GM23338 (cell line): ENCODE measurements around the gene CX3CL1. TPM values are rescaled to one million over a fixed set of nuclear protein-coding genes. Genes with fewer than 3 reads are reported as not detected.

Experiments
- ATAC-seq: fragments of 200-7000 bp; cut with Tn5 transposase; 3 replicates; pipeline ENCODE4 v1.9.1; 2020
- DNase-seq: peaks from one replicate; pipeline ENCODE4 v3.0.0-alpha.2; 2015; ENCODE audit warnings: low spot score
- H2AFZ ChIP-seq: fragments of 200-600 bp; sonication (generic); 2 replicates; pipeline ENCODE4 v1.8.0; 2016; ENCODE audit warnings: antibody characterized with exemption, mild to moderate bottlenecking, moderate library complexity
- H3F3A ChIP-seq: fragments of 200-600 bp; sonication (generic); replicated peaks from 2 replicates; pipeline ENCODE4 v1.8.0; 2017; ENCODE audit warnings: antibody characterized with exemption, mixed run types, low read depth
- H3K27ac ChIP-seq: fragments of 200-600 bp; sonication (generic); 2 replicates; pipeline ENCODE4 v1.6.1; 2016; ENCODE audit warnings: low read depth
- H3K27me3 ChIP-seq: fragments of 200-600 bp; sonication (generic); 2 replicates; pipeline ENCODE4 v1.8.0; 2016; ENCODE audit warnings: mild to moderate bottlenecking, mixed run types, moderate library complexity; ENCODE audit not compliant: insufficient read depth
- H3K36me3 ChIP-seq: fragments of 200-600 bp; sonication (generic); 2 replicates; pipeline ENCODE4 v1.8.0; 2016; ENCODE audit warnings: mild to moderate bottlenecking; ENCODE audit not compliant: insufficient read depth
- H3K4me1 ChIP-seq: fragments of 200-600 bp; sonication (generic); 2 replicates; pipeline ENCODE4 v1.8.0; 2016; ENCODE audit warnings: mild to moderate bottlenecking, moderate library complexity; ENCODE audit not compliant: insufficient read depth
- H3K4me2 ChIP-seq: fragments of 200-600 bp; sonication (generic); 2 replicates; pipeline ENCODE4 v1.7.1; 2017; ENCODE audit warnings: mixed run types
- H3K4me3 ChIP-seq: fragments of 200-600 bp; sonication (generic); 2 replicates; pipeline ENCODE4 v1.6.1; 2016; ENCODE audit warnings: mixed run types
- H3K79me2 ChIP-seq: fragments of 200-600 bp; sonication (generic); replicated peaks from 2 replicates; pipeline ENCODE4 v1.8.0; 2017; ENCODE audit warnings: mild to moderate bottlenecking; ENCODE audit not compliant: insufficient read depth
- H3K9me2 ChIP-seq: fragments of 200-600 bp; sonication (generic); 2 replicates; pipeline ENCODE4 v1.8.0; 2017; ENCODE audit not compliant: insufficient read depth
- H4K20me1 ChIP-seq: fragments of 200-600 bp; sonication (generic); replicated peaks from 2 replicates; pipeline ENCODE4 v1.8.0; 2017; ENCODE audit warnings: mild to moderate bottlenecking; ENCODE audit not compliant: insufficient read depth
- H3K27ac Mint-ChIP-seq: 2 replicates; pipeline ENCODE4 v1.8.0; 2020; ENCODE audit warnings: inconsistent platforms, mild to moderate bottlenecking, moderate library complexity, mixed read lengths
- H3K27me3 Mint-ChIP-seq: 3 replicates; pipeline ENCODE4 v1.8.0; 2022; ENCODE audit warnings: low read depth, mild to moderate bottlenecking, moderate library complexity, mixed read lengths, inconsistent platforms; ENCODE audit not compliant: insufficient read depth, poor library complexity
- H3K36me3 Mint-ChIP-seq: 3 replicates; pipeline ENCODE4 v1.8.0; 2021; ENCODE audit warnings: low read depth, mild to moderate bottlenecking, inconsistent platforms, moderate library complexity, mixed read lengths
- H3K4me1 Mint-ChIP-seq: 3 replicates; pipeline ENCODE4 v1.8.0; 2020; ENCODE audit warnings: mild to moderate bottlenecking, inconsistent platforms, mixed read lengths
- H3K4me3 Mint-ChIP-seq: 3 replicates; pipeline ENCODE4 v1.8.0; 2021; ENCODE audit warnings: moderate library complexity, mild to moderate bottlenecking, inconsistent platforms, mixed read lengths
- H3K9me3 Mint-ChIP-seq: 3 replicates; pipeline ENCODE4 v1.8.0; 2020; ENCODE audit warnings: moderate library complexity, mild to moderate bottlenecking, inconsistent platforms, mixed read lengths
- CREB1 ChIP-seq: fragments of 250-450 bp; sonication (Bioruptor Pico); IDR thresholded peaks from 2 replicates; pipeline ENCODE4 v1.5.0; 2020; ENCODE audit warnings: low read depth, mild to moderate bottlenecking, moderate library complexity
- EZH2 ChIP-seq: fragments of 200-600 bp; sonication (generic); IDR thresholded peaks from one replicate; pipeline ENCODE4 v1.8.0; 2017; ENCODE audit warnings: antibody characterized with exemption, mild to moderate bottlenecking, low read depth; ENCODE audit not compliant: unreplicated experiment
- EZH2phosphoT487 ChIP-seq: fragments of 200-600 bp; sonication (generic); IDR thresholded peaks from one replicate; pipeline ENCODE4 v1.8.1; 2018; ENCODE audit warnings: antibody characterized with exemption; ENCODE audit not compliant: unreplicated experiment
- JUNB ChIP-seq: IDR thresholded peaks from one replicate; pipeline ENCODE4 v1.6.1; 2016; ENCODE audit warnings: antibody characterized with exemption; ENCODE audit not compliant: unreplicated experiment
- NANOG ChIP-seq: IDR thresholded peaks from 2 replicates; pipeline ENCODE4 v1.6.1; 2016; ENCODE audit warnings: antibody characterized with exemption, borderline replicate concordance
- POLR2AphosphoS5 ChIP-seq: IDR thresholded peaks from 2 replicates; pipeline ENCODE4 v1.6.1; 2016; ENCODE audit warnings: antibody characterized with exemption, low read depth
- STAT1 ChIP-seq: IDR thresholded peaks from one replicate; pipeline ENCODE4 v1.6.1; 2016; ENCODE audit warnings: antibody characterized with exemption; ENCODE audit not compliant: unreplicated experiment
- ZNF114 ChIP-seq: fragments of 250-450 bp; sonication (Bioruptor Pico); IDR thresholded peaks from 2 replicates; pipeline ENCODE4 v1.5.0; 2020; ENCODE audit warnings: mild to moderate bottlenecking, moderate library complexity
- ZNF331 ChIP-seq: fragments of 250-450 bp; sonication (Bioruptor Pico); IDR thresholded peaks from 2 replicates; pipeline ENCODE4 v1.5.0; 2020; ENCODE audit warnings: low read depth, mild to moderate bottlenecking, moderate library complexity
- polyA plus RNA-seq: library from polyadenylated mRNA; unstranded; fragments of >200 nt; fragmentation: Nextera tagmentation; extraction: Ambion mirVana; gene quantifications from 2 replicates; pipeline ENCODE4 v1.2.1, GENCODE V29; 2016
- total RNA-seq: library from RNA; depleted of rRNA; stranded (reverse); fragments of >200 nt; shearing (Covaris generic); gene quantifications from 2 replicates; pipeline ENCODE4 v1.2.3, GENCODE V29; 2014
- TF ChIP-seq, protein P1 (sequence below): fragments of 250-450 bp; sonication (Bioruptor Pico); IDR thresholded peaks from 2 replicates; pipeline ENCODE4 v1.5.0; 2020; ENCODE audit warnings: mild to moderate bottlenecking, moderate library complexity
- TF ChIP-seq, protein P2 (sequence below), 2 experiments: fragments of 200-600 bp in 1 of 2; sonication (generic) in 1 of 2; conservative IDR thresholded peaks; 2 replicates each; pipeline versions ENCODE4 v1.5.1 to v1.6.1; 2016 to 2017; ENCODE audit warnings: antibody characterized with exemption in 2 of 2, low read depth in 2 of 2, mild to moderate bottlenecking in 2 of 2, moderate library complexity in 1 of 2
- TF ChIP-seq, protein P3 (sequence below): IDR thresholded peaks from 2 replicates; pipeline ENCODE4 v1.6.1; 2016; ENCODE audit warnings: antibody characterized with exemption
- TF ChIP-seq, protein P4 (sequence below): IDR thresholded peaks from one replicate; pipeline ENCODE4 v1.6.1; 2018; ENCODE audit warnings: antibody characterized with exemption; ENCODE audit not compliant: unreplicated experiment

CX3CL1 gene
- total and polyA plus RNA-seq, 2 experiments from 2014 or later, result 0.24 to 2.8 TPM

DNA sequence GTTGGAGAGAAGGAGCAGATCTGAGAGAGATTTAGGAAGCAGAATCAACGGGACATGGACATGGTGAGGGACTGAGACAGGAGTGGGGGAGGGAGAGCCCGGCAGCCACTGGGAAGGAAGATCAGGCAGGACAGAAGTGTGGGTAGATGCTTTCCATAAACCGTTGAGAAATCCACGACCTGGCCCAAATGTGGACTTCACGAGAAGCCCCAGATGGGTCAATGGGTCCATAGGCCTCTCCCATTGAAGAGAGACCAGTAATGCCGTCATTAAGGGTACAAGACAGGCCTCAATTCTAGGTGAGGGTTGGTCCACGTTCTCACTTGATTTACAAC, 14.2 kb upstream of the CX3CL1 start:
- H3K4me1 Mint-ChIP-seq, result peaks cover 6% of the 10 kb centered on the region; the same call in 1 of the 3 replicates
- ATAC-seq (no peak), DNase-seq (no peak)
- no peaks in the 10 kb centered on the region for H3K4me1 ChIP-seq
- H3K9me2 ChIP-seq, result no peaks in the 10 kb centered on the region
- H2AFZ ChIP-seq, result no peak overlapping the region; the same call in 1 of the 2 replicates
- H3K36me3 ChIP-seq, result no peaks in the 10 kb centered on the region
- H3K4me2 ChIP-seq, result no peak overlapping the region
- no peak overlapping the region for H3K4me3 ChIP-seq
- no peaks in the 10 kb centered on the region for H3K27me3 ChIP-seq
- H3K36me3 Mint-ChIP-seq, result no peaks in the 10 kb centered on the region
- no peak overlapping the region for H3K4me3 Mint-ChIP-seq
- no peak overlapping the region for H3K27ac ChIP-seq
- H4K20me1 ChIP-seq, result no peaks in the 10 kb centered on the region
- no peaks in the 10 kb centered on the region for H3K9me3 Mint-ChIP-seq
- H3K27me3 Mint-ChIP-seq, result peaks cover 12% of the 10 kb centered on the region
- H3K27ac Mint-ChIP-seq, result no peak overlapping the region
- H3K79me2 ChIP-seq, result no peaks in the 10 kb centered on the region
- TF ChIP-seq, protein P1, sequence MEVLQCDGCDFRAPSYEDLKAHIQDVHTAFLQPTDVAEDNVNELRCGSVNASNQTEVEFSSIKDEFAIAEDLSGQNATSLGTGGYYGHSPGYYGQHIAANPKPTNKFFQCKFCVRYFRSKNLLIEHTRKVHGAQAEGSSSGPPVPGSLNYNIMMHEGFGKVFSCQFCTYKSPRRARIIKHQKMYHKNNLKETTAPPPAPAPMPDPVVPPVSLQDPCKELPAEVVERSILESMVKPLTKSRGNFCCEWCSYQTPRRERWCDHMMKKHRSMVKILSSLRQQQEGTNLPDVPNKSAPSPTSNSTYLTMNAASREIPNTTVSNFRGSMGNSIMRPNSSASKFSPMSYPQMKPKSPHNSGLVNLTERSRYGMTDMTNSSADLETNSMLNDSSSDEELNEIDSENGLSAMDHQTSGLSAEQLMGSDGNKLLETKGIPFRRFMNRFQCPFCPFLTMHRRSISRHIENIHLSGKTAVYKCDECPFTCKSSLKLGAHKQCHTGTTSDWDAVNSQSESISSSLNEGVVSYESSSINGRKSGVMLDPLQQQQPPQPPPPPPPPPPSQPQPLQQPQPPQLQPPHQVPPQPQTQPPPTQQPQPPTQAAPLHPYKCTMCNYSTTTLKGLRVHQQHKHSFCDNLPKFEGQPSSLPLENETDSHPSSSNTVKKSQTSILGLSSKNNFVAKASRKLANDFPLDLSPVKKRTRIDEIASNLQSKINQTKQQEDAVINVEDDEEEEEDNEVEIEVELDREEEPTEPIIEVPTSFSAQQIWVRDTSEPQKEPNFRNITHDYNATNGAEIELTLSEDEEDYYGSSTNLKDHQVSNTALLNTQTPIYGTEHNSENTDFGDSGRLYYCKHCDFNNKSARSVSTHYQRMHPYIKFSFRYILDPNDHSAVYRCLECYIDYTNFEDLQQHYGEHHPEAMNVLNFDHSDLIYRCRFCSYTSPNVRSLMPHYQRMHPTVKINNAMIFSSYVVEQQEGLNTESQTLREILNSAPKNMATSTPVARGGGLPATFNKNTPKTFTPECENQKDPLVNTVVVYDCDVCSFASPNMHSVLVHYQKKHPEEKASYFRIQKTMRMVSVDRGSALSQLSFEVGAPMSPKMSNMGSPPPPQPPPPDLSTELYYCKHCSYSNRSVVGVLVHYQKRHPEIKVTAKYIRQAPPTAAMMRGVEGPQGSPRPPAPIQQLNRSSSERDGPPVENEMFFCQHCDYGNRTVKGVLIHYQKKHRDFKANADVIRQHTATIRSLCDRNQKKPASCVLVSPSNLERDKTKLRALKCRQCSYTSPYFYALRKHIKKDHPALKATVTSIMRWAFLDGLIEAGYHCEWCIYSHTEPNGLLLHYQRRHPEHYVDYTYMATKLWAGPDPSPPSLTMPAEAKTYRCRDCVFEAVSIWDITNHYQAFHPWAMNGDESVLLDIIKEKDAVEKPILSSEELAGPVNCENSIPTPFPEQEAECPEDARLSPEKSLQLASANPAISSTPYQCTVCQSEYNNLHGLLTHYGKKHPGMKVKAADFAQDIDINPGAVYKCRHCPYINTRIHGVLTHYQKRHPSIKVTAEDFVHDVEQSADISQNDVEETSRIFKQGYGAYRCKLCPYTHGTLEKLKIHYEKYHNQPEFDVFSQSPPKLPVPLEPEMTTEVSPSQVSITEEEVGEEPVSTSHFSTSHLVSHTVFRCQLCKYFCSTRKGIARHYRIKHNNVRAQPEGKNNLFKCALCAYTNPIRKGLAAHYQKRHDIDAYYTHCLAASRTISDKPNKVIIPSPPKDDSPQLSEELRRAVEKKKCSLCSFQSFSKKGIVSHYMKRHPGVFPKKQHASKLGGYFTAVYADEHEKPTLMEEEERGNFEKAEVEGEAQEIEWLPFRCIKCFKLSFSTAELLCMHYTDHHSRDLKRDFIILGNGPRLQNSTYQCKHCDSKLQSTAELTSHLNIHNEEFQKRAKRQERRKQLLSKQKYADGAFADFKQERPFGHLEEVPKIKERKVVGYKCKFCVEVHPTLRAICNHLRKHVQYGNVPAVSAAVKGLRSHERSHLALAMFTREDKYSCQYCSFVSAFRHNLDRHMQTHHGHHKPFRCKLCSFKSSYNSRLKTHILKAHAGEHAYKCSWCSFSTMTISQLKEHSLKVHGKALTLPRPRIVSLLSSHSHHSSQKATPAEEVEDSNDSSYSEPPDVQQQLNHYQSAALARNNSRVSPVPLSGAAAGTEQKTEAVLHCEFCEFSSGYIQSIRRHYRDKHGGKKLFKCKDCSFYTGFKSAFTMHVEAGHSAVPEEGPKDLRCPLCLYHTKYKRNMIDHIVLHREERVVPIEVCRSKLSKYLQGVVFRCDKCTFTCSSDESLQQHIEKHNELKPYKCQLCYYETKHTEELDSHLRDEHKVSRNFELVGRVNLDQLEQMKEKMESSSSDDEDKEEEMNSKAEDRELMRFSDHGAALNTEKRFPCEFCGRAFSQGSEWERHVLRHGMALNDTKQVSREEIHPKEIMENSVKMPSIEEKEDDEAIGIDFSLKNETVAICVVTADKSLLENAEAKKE (CRISPR knock-in tag), result no peak
- TF ChIP-seq JUNB, result no peak
- TF ChIP-seq ZNF114 (CRISPR knock-in tag), result no peak
- no peak for TF ChIP-seq CREB1 (CRISPR knock-in tag)
- no peak for TF ChIP-seq POLR2AphosphoS5
- no peak for TF ChIP-seq ZNF331 (CRISPR knock-in tag)
- TF ChIP-seq STAT1, result no peak
- TF ChIP-seq, protein P2, sequence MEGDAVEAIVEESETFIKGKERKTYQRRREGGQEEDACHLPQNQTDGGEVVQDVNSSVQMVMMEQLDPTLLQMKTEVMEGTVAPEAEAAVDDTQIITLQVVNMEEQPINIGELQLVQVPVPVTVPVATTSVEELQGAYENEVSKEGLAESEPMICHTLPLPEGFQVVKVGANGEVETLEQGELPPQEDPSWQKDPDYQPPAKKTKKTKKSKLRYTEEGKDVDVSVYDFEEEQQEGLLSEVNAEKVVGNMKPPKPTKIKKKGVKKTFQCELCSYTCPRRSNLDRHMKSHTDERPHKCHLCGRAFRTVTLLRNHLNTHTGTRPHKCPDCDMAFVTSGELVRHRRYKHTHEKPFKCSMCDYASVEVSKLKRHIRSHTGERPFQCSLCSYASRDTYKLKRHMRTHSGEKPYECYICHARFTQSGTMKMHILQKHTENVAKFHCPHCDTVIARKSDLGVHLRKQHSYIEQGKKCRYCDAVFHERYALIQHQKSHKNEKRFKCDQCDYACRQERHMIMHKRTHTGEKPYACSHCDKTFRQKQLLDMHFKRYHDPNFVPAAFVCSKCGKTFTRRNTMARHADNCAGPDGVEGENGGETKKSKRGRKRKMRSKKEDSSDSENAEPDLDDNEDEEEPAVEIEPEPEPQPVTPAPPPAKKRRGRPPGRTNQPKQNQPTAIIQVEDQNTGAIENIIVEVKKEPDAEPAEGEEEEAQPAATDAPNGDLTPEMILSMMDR (conservative IDR thresholded peaks at IDR 0.05; ENCODE audit: low read depth in 2 of 2), result no peak
- TF ChIP-seq EZH2phosphoT487, result no peak
- TF ChIP-seq NANOG, result no peak
- TF ChIP-seq, protein P3, sequence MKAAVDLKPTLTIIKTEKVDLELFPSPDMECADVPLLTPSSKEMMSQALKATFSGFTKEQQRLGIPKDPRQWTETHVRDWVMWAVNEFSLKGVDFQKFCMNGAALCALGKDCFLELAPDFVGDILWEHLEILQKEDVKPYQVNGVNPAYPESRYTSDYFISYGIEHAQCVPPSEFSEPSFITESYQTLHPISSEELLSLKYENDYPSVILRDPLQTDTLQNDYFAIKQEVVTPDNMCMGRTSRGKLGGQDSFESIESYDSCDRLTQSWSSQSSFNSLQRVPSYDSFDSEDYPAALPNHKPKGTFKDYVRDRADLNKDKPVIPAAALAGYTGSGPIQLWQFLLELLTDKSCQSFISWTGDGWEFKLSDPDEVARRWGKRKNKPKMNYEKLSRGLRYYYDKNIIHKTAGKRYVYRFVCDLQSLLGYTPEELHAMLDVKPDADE, result no peak
- TF ChIP-seq, protein P4, sequence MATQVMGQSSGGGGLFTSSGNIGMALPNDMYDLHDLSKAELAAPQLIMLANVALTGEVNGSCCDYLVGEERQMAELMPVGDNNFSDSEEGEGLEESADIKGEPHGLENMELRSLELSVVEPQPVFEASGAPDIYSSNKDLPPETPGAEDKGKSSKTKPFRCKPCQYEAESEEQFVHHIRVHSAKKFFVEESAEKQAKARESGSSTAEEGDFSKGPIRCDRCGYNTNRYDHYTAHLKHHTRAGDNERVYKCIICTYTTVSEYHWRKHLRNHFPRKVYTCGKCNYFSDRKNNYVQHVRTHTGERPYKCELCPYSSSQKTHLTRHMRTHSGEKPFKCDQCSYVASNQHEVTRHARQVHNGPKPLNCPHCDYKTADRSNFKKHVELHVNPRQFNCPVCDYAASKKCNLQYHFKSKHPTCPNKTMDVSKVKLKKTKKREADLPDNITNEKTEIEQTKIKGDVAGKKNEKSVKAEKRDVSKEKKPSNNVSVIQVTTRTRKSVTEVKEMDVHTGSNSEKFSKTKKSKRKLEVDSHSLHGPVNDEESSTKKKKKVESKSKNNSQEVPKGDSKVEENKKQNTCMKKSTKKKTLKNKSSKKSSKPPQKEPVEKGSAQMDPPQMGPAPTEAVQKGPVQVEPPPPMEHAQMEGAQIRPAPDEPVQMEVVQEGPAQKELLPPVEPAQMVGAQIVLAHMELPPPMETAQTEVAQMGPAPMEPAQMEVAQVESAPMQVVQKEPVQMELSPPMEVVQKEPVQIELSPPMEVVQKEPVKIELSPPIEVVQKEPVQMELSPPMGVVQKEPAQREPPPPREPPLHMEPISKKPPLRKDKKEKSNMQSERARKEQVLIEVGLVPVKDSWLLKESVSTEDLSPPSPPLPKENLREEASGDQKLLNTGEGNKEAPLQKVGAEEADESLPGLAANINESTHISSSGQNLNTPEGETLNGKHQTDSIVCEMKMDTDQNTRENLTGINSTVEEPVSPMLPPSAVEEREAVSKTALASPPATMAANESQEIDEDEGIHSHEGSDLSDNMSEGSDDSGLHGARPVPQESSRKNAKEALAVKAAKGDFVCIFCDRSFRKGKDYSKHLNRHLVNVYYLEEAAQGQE, result no peak
- TF ChIP-seq EZH2, result no peak
- H3F3A ChIP-seq, result no peaks in the 10 kb centered on the region
